HUDEP-2 (cell line): ENCODE data around the gene KIAA0753.

Experiments used
- DNase-seq, 76 experiments: peaks; one replicate each; lab custom pipeline; 2025; ENCODE audit not compliant: unreplicated experiment in 76 of 76; lab: John Stamatoyannopoulos, UW

KIAA0753 gene

GRCh38 chr17:6643451-6644125 is 3.1 kb upstream of the KIAA0753 start:
- DNase-seq, result no peak

- DNase-seq, result no peak
These were observed 2.1 kb upstream of the KIAA0753 start for GRCh38 chr17:6642592-6642991.

- peak in 1 of 76 experiments; percentile 5 for DNase-seq
These were observed 844 bp upstream of the KIAA0753 start for GRCh38 chr17:6641247-6641863.

DNA sequence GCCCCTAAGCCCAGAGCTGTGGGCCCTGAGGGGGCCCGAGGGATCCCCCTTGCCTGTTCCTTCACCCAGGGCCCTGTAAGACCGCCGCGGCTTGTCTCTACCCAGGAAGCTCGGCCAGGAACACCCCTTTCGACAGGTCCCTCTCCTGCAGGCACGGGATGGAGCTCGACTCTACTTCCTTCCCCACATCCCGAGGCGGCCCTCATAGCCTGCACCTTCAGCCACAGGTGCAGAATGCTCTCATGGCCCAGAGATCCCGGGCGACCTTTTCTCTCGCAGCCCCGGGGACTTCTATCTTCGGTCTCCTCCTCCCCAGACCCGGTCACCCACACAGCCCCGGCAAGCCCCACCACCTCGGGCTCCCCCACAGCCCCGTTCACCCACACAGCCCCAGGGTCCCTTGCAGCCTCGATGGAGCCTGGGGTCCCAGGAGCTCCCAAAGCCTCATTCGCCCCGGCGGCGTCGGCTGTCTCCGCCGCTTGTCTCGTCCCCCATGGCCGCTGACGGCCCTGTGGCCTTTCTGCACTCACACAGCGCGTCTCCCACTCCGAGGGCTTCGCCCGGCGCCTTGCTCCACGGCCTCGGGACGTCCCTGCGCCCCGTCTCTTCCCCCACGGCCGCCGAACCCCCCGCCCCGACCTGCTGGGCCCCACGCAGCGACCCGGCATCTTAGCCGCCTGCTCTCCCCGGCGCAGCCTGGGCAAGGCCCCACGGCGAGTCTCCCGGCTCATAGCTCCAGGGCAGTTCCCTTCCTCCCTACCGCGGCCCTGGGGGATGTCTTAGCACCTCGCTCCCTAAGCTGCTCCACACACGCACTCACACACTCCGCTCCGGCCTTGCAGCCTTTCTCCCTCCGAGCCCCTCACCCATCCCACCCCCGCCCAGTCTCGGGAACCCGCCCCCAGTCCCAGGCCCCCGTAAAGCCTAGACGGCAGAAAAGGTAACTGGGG is 650 bp downstream of the KIAA0753 start:
- DNase-seq, result peak in 12 of 76 experiments; percentile 11 to 61 (median 30)

DNA sequence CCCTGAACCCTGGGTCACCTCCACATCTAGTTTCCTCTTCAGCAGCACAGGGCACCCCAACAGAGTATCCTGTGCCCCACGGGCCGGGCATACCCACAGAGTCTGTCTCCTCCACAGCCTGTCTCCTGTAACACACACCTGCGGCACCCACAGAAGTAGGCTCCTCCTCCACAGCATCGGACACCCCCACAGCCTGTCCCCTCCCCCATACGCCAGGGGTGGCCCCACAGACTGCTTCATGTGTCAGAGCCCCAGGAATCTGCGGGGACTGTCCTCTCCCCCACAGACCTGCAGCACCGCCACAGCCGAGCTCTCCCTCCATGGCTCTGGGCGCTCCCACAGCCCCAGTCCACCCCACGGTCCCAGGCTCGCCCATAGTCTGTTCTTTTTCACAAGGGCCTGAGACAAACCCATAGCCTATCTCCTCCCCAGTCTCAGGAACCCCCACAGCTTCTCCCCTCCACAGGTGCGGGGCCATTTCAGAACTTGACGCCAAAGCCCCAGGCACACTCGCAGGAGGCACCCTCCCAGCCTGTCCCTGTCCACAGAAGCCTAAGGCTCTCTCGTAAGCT is 1.4 kb downstream of the KIAA0753 start:
- DNase-seq, result no peak

- DNase-seq, result peak in 42 of 76 experiments; percentile 8 to 65 (median 30)
These were observed 2.2 kb downstream of the KIAA0753 start for GRCh38 chr17:6638046-6638908.

GRCh38 chr17:6637458-6637840 is 3.1 kb downstream of the KIAA0753 start:
- no peak for DNase-seq

- DNase-seq, result no peak
These were observed 3.7 kb downstream of the KIAA0753 start for GRCh38 chr17:6636616-6637457.

DNA sequence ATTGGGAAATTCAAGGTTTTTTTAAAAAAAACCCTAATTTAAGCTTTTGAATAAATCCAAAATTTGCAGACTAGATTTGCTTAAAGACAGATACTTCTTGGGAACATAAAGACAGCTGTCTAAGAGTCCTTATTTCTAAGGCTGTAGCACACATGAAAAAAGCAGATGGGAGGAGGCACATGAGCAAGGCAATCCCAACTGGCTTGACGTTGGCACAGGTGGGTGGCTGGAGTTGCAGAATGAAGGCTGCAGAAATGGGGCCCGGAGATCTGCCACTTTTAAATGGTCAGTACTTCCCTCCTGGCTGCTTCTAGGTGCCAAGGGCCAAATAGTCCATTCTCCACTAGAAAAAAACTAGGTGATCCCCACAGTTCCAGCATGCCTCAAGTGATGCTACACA is 4.4 kb downstream of the KIAA0753 start:
- DNase-seq, result no peak

DNA sequence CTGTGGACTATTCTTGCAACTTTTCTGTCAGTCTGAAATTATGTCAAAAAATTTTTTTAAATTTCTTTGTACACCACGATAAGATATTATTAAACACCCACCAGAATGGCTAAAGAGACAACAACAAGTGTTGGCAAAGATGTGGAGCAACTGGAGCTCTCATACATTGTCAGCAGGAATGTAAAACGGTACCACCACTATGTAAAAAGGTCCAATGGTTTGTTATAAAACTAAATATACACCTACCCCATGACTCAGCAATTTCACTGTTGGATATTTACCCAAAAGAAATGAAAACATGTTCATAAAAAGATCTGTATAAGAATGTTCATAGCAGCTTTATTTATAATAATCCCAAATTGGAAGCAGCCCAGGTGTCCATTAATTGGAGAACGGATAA is 7.2 kb downstream of the KIAA0753 start:
- no peak for DNase-seq

GRCh38 chr17:6632530-6632929 is 8.0 kb downstream of the KIAA0753 start:
- DNase-seq, result no peak

- no peak for DNase-seq
These were observed 10.1 kb downstream of the KIAA0753 start for GRCh38 chr17:6630390-6630789.

- DNase-seq, result no peak
These were observed 13.5 kb downstream of the KIAA0753 start for GRCh38 chr17:6627019-6627418.

GRCh38 chr17:6626616-6627015 is 13.9 kb downstream of the KIAA0753 start:
- no peak for DNase-seq

- no peak for DNase-seq
These were observed 16.6 kb downstream of the KIAA0753 start for GRCh38 chr17:6623941-6624340.

DNA sequence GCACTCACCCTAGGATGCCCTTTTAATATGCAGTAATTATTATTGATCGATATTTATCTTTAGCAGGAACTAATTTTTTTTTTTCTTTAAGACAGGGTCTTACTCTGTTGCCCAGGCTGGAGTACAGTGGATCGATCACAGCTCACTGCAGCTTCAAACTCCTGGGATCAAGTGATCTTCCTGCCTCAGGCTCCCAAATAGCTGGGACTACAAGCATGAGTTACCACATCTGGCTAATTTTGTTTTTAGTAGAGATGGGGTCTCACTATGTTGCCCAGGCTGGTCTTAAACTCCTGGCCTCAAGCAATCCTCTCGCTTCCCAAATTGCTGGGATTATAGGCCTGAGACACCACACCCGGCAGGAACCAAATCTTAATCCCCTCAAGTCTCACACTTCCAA is 29.3 kb downstream of the KIAA0753 start:
- no peak for DNase-seq

GRCh38 chr17:6610011-6610410 is 30.5 kb downstream of the KIAA0753 start:
- no peak for DNase-seq

DNA sequence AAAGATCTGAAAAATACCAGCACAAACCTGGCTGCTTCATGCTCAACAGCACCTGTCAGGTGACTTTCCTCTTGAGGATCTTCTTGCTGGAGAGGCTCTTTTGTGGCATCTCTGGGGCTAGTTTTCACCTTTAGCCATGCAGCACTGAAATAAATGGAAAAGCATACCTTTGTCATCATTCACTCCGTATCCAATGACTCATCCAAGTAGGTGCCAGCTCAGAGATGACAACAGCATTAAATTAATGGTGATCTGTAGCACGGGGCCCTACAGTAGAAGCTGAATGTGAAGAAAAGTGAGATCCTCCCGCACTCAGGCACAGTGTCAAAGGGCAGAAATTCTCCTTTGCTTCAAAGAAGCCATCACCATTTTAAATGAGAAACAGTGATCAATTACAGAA is 32.2 kb downstream of the KIAA0753 start:
- no peak for DNase-seq

DNA sequence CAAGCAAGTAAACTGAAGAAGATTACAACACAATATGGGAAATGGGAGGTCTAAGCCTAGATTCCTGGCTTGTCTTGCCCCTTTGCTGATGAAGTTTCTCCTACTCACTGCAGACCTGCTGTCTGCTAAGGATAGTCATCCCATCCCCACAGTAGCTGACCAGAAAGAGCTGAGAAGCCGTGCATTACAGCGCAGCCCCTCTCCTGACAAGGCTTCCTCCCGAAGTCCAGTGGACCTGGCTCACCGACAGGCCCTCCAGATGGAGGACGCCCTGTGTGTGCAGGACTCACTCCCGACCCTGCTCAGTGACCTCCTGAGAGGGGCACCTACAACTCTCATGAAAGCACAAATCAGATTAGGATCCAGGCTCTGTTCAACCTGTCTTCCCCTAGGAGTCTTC is 35.4 kb downstream of the KIAA0753 start:
- no peak for DNase-seq
